Measurements from ENCODE around the gene TINAG.
"Not testable (repeated sequence)": the region's sequence is repeated elsewhere in the genome, so short reads cannot be mapped to it uniquely, and the experiment has no call there.

Gene TINAG

DNA sequence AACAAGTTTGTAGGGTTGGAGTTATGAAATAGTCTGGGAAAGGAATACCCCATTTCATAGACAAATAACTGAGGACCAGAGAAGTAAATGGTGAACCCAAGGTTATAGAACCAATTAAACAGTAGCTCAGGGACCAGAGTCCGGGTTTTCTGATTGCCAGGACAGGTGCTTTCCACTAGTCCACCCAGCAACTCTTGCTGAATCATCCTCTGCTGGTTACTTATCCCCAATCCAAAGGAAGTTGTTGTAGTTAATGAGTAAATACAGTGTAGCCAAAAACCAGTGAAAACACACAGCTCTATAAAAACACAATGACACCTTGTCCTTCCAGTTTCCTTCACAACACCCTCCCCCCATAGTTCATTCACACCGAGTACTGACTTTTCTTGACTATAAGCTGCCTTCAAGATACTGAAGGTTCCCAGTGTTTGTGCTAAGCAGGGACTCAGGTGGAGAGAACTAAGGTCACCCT is 766 bp upstream of the TINAG start:
- DNase-seq (ENCODE audit: low read depth in 2 of 2) = no peak

DNA sequence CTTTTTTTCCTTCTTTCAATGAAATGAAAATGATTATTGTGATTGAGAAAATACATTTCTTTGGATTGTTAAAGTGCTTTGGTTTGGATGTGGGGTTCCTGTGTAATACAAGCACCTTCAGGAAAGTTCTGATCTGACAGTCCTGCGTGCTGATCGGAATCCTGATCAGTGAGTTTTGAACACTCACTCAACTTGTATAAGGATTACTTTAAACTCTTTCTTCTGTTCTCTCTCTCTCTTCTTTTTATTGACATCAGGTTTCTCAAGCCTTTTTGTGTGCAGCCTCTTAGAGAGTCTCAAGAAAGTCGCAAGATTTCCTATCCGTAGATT is 710 bp downstream of the TINAG start:
- no peak for DNase-seq (ENCODE audit: low read depth in 2 of 2)

GRCh38 chr6:54310377-54311152 is 2.3 kb downstream of the TINAG start:
- no peak for DNase-seq (ENCODE audit: low read depth in 2 of 2)

DNA sequence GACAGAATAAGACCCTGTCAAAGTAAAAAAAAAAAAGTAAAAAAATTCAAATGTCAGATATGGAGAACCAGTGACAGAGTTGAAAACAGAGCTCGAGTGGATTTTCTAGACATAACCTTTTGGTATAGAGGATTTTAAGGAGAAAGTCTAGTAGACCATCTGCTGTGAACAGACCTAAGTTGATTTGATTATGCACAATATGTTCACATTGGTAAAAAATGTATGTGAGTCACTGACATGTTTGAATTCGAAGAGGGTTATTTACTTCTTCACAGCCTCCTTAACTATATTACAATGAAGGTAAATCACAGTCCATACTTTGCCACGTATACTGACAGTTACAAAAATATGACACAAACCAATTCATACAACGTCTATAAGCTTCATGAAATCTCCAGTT is 7.4 kb downstream of the TINAG start:
- DNase-seq (ENCODE audit: low read depth in 2 of 2) = no peak

DNA sequence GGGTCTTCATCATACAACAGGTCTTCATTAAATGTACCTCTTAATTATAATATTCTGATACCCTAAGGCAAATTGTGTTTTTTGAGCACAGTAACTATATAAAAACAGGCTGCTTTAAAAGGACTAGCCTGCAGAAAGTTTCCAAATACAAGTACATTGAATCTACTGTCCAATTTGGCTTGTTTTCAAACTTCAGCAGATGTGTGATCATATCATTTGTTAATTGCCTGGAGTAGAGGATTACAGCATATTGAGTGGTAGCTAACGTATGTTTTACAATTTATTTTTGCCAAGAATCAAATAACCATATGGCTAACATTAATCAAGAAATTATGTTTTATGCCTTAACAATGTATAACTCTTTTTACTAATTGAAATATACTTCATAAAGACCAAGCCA is 12.6 kb downstream of the TINAG start:
- no peak for DNase-seq (ENCODE audit: low read depth in 2 of 2)

- no peak for DNase-seq (ENCODE audit: low read depth in 2 of 2)
These were observed 19.4 kb downstream of the TINAG start for GRCh38 chr6:54327631-54328030.

- not testable (repeated sequence) for DNase-seq (ENCODE audit: low read depth in 2 of 2)
These were observed 23.3 kb downstream of the TINAG start for GRCh38 chr6:54331571-54331970.

DNA sequence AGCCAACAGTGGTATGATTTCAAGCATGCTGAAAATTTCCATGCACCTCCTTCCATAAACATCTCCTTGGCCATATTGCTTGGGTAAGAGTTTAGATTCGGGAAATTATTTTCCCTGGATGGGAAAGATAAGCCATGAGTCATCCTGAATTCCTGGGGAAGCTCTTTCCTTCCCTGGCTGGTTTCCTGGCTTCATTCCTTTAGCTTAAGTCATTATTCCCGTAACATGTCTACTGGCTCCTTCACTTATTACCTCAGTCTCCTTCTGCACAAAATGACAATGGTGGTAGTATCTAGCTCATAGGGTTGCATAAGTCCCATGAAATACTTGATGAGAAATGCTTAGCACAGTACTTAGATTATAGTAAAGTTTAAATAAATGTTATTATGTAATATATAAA is 27.6 kb downstream of the TINAG start:
- no peak for DNase-seq (ENCODE audit: low read depth in 2 of 2)

- DNase-seq (ENCODE audit: low read depth in 2 of 2) = no peak
These were observed 45.7 kb downstream of the TINAG start for GRCh38 chr6:54353975-54354374.

GRCh38 chr6:54354608-54355007 is 46.4 kb downstream of the TINAG start:
- DNase-seq (ENCODE audit: low read depth in 2 of 2) = no peak

DNA sequence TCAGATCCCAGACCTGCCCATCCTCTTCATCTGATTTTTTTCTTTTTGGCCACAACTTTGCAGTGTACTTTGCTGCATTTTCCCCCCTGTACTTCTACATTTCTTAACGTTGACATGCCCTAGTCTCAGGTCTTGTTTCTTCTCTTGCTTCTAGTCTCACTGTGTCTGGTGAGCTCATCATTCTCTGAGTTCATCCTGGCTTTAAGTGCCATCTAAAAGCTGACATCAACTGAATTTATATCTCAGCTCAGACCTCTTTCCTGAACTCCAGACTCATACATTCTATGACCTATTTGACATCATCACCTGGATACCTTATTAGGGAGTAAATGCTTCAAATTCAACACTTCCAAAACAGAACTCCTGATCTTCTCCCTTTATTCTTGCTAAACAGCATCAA is 48.9 kb downstream of the TINAG start:
- DNase-seq (ENCODE audit: low read depth in 2 of 2) = no peak

- no peak for DNase-seq (ENCODE audit: low read depth in 2 of 2)
These were observed 52.9 kb downstream of the TINAG start for GRCh38 chr6:54361188-54361587.

- DNase-seq (ENCODE audit: low read depth in 2 of 2) = no peak
These were observed 53.5 kb downstream of the TINAG start for GRCh38 chr6:54361734-54362133.

- DNase-seq (ENCODE audit: low read depth in 2 of 2) = no peak
These were observed 58.6 kb downstream of the TINAG start for GRCh38 chr6:54366667-54367327.

- no peak for DNase-seq (ENCODE audit: low read depth in 2 of 2)
These were observed 69.5 kb downstream of the TINAG start for GRCh38 chr6:54377776-54378175.

GRCh38 chr6:54386295-54386694 is 78.1 kb downstream of the TINAG start:
- no peak for DNase-seq (ENCODE audit: low read depth in 2 of 2)

GRCh38 chr6:54390362-54390761 is 82.1 kb downstream of the TINAG start:
- no peak for DNase-seq (ENCODE audit: low read depth in 2 of 2)

- DNase-seq (ENCODE audit: low read depth in 2 of 2) = no peak
These were observed 83.3 kb downstream of the TINAG start for GRCh38 chr6:54391577-54391976.

DNA sequence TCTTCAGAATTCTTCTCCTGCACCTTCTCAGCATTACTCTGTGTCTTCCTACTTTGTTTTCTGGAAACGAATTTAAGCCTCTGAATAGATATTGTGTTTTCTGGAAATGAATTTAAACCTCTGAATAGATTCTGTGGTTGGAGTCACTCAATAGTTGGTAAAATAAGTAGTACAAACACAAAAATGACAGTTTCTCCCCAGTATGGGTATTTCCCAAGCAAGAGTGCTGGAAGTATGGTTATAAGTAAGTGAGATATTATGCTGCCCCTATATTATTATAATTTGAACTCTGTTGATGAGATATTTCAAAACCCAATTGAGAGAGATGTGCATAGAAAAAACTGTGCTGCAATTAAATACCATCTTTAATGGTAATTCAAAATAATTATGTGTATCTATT is 94.9 kb downstream of the TINAG start:
- DNase-seq (ENCODE audit: low read depth in 2 of 2) = no peak

DNA sequence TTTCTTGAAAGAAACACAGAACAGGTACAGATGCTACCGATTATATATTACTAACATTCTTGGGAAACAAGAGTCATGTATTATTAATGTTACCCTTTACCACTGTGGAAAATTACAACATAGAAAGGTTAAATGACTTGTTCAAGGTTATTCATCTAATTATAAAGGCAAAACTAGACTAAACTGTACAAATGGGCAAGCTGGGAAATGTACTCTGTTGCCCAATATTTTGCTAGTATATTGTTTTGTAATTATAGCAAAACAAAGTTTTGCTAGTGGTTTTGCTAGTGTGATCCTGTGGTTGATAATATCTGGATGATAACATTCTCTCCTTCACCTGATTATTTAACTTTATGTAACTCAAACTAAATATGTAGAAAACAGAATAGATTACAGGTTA is 96.5 kb downstream of the TINAG start:
- DNase-seq (ENCODE audit: low read depth in 2 of 2) = no peak

- DNase-seq (ENCODE audit: low read depth in 2 of 2) = no peak
These were observed 103.5 kb downstream of the TINAG start for GRCh38 chr6:54411767-54412166.

GRCh38 chr6:54415517-54415916 is 107.3 kb downstream of the TINAG start:
- no peak for DNase-seq (ENCODE audit: low read depth in 2 of 2)

DNA sequence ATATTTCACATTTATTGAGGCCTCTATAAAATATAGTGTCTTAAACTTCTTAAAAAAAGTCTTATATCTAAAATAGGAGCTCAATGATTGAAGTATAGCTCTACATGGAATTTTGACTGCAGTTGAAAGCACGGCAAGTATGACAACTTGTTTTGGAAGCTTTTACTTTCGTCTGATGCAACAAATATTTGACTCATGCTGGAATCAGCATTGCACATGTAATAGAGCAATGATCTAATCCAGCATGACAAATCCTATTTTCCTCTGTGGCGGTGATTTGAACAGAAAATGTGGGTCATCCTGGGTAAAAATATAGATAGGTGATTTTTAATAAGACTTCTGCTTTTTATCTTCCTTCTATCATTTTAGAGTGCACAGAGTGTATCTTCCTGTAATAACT is 111.6 kb downstream of the TINAG start:
- no peak for DNase-seq (ENCODE audit: low read depth in 2 of 2)

DNA sequence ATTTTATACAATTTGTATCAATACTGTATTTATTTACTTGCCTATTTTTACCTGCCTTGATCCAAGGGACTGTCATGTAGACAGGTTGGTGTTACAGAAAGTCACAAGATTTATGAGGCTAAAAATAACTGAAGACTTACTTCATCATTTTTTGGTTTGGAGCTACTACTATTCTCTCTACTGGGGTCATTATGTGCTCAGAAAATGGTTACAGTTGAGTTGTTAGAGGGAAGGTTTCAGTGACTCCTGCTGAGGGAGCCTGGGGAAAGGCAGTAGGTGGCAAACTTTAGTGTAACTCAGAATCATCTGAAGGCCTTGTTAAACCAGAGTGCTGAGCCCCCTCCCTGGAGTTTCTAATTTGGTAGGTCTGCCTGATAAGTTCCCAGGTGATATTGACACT is 118.8 kb downstream of the TINAG start:
- no peak for DNase-seq (ENCODE audit: low read depth in 2 of 2)

Measured in stimulated activated CD8-positive, alpha-beta memory T cell treated with anti-CD3 and anti-CD28 coated beads, Interleukin-2, amount 100 ng/mL, for 48 hours (primary cell).